ENCODE data around the gene GTF3A.

GRCh38 chr13:27406178-27406939, 18.1 kb upstream of the GTF3A start:
- TF ChIP-seq ARID4B (CRISPR knock-in tag; IDR thresholded peaks at IDR 0.05; ENCODE audit: borderline replicate concordance) (no peak), CTCF (IDR thresholded peaks at IDR 0.05) (no peak), TEAD1 (CRISPR knock-in tag; IDR thresholded peaks at IDR 0.05) (no peak), E2F5 (CRISPR knock-in tag; IDR thresholded peaks at IDR 0.05) (no peak), IRF2 (CRISPR knock-in tag; IDR thresholded peaks at IDR 0.05; ENCODE audit: borderline replicate concordance, low read depth) (no peak)

All from WTC11 (cell line).